ENCODE measurements around the gene BLTP3B.
A peak's percentile ranks its signal among the peaks of the same experiment; 100 is the strongest.
"Not testable (repeated sequence)": the region's sequence is repeated elsewhere in the genome, so short reads cannot be mapped to it uniquely, and the experiment has no call there.

The BLTP3B gene

GRCh38 chr12:100142851-100143559 is at the start of gene BLTP3B:
Gene BLTP3B (minus strand): TSS chr12:100142874. CDS start chr12:100142635, 239 bp downstream.
- peak within 1 kb of the TSS; percentile 87 to 91 for H3K9ac ChIP-seq (ENCODE audit: low read depth in 1 of 2, low read length in 2 of 2)
- no peaks in the 10 kb centered on the region for H3K27me3 ChIP-seq (ENCODE audit: control insufficient read depth in 2 of 2, insufficient read depth in 2 of 2, low read length in 2 of 2)
- H3K27ac ChIP-seq (ENCODE audit: low read depth in 2 of 2, low read length in 2 of 2) = peak within 1 kb of the TSS; percentile 90 to 94
- peaks cover 10 to 17% of the 10 kb centered on the region in 2 donors for H3K4me1 ChIP-seq (ENCODE audit: control insufficient read depth in 2 of 2, insufficient read depth in 2 of 2, low read length in 2 of 2)
- peak within 1 kb of the TSS; percentile 91 to 92 for H3K4me3 ChIP-seq (ENCODE audit: low read length in 2 of 2)
- H3K9me3 ChIP-seq (ENCODE audit: control insufficient read depth in 2 of 2, low read length in 2 of 2) = no peaks in the 10 kb centered on the region
- no peaks in the 10 kb centered on the region for H3K36me3 ChIP-seq (ENCODE audit: control insufficient read depth in 2 of 2, insufficient read depth in 2 of 2, low read length in 2 of 2)

DNA sequence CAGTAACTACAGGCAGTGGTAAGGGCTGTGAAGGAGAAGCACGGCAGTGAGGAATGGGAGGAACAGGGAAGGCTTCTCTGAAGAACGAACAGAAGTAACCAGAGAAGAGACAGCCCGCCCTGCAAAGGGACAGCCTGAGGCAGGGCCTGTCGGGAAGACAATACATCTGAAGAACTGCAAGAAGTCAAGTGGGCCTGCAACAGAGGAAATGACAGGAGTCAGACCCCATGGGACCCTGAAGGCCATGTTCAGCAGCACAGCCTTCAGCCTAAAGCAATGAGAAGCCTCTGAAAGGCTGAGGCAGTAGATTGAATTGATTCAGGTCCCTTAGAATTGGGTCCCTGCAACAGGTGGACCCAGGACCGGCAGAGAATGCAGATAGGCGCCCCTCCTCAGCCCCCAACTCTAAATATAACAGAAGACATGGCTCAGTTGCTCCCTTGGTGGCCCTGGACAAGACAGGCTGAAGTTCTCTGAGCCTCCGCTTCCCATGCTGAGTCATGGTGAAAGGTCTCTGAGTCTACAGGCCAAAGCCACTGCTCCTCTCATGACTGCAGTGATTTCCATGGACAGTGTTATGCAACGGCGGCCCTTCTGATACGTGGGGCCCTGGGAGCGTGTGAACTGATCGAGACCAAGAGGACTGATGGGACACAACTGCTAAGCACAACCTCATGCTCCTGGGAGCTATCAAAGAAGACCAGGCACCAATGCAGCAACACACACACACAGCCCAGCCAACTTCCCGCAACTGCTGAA is 47.1 kb upstream of the BLTP3B start:
- H3K9me3 ChIP-seq (ENCODE audit: control insufficient read depth in 2 of 2, low read length in 2 of 2) = no peaks in the 10 kb centered on the region
- H3K27me3 ChIP-seq (ENCODE audit: control insufficient read depth in 2 of 2, insufficient read depth in 2 of 2, low read length in 2 of 2) = no peaks in the 10 kb centered on the region
- no peak overlapping the region for H3K4me3 ChIP-seq (ENCODE audit: low read length in 2 of 2)
- H3K27ac ChIP-seq (ENCODE audit: low read depth in 2 of 2, low read length in 2 of 2) = no peak overlapping the region
- no peaks in the 10 kb centered on the region for H3K4me1 ChIP-seq (ENCODE audit: control insufficient read depth in 2 of 2, insufficient read depth in 2 of 2, low read length in 2 of 2)
- H3K36me3 ChIP-seq (ENCODE audit: control insufficient read depth in 2 of 2, insufficient read depth in 2 of 2, low read length in 2 of 2) = peaks cover 7 to 9% of the 10 kb centered on the region in 2 donors
- H3K9ac ChIP-seq (ENCODE audit: low read depth in 1 of 2, low read length in 2 of 2) = no peak overlapping the region

DNA sequence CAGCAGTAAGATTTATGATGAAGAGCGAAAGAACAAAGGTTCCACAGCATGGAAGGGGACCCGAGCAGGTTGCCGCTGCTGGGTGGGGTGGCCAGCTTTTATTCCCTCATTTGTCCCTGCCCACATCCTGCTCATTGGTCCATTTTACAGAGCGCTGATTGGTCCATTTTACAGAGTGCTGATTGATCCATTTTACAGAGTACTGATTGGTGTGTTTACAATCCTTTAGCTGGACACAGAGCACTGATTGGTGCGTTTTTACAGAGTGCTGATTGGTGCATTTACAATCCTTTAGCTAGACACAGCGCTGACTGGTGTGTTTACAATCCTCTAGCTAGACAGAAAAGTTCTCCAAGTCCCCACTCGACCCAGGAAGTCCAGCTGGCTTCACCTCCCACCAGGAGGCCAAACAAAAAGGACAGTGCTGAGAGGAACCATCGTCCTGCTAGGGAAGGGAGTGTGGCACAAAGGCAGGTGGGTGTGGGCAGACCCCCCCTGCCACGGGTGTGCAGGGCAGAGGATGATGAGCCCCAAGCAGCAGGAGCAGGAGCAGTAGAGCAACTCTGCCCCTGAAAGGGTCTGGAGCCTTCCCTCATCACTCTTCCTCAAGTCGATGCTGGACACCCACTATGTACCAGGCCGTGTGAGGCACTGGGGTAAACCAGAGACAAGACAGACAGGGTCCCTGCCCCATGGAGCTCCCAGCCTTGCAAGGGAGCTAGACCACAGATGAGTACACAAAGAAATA is 46.4 kb upstream of the BLTP3B start:
- not testable (repeated sequence) for H3K9ac ChIP-seq (ENCODE audit: low read depth in 1 of 2, low read length in 2 of 2); H3K27me3 ChIP-seq (ENCODE audit: control insufficient read depth in 2 of 2, insufficient read depth in 2 of 2, low read length in 2 of 2); H3K4me3 ChIP-seq (ENCODE audit: low read length in 2 of 2); H3K9me3 ChIP-seq (ENCODE audit: control insufficient read depth in 2 of 2, low read length in 2 of 2); H3K27ac ChIP-seq (ENCODE audit: low read depth in 2 of 2, low read length in 2 of 2); H3K4me1 ChIP-seq (ENCODE audit: control insufficient read depth in 2 of 2, insufficient read depth in 2 of 2, low read length in 2 of 2); H3K36me3 ChIP-seq (ENCODE audit: control insufficient read depth in 2 of 2, insufficient read depth in 2 of 2, low read length in 2 of 2)

DNA sequence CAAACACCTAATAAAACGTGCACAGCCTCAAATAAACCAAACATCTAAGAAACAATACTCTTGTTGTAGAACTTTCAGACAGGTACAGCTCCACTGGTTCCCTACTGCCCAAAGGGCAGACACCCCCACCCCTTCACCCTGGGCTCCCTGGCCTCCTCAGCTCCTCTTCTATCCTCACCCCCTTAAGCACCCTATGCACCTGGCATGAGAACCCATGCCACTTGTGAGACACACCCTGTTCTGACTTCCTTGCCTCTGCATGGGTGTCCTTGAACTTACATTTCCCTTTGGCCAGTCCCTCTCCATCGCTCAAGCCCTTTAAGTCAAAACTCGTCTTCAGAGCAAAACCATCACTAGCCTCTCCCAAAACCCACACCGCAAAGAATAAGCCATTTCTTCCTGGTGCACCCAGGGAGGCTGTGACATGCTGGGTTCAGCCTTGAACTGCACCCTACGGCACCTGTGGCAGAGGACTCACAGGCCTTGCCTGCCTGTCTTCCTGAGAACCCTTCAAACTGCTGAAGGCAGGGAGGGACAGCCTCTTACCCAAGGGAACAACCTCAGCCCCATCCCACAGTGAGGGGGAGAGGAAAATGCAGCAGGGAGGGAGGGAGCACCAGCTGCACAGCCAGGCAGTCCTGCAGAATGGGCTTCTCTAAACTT is 45.3 kb upstream of the BLTP3B start:
- Histone ChIP-seq H3K4me3 (ENCODE audit: low read length in 2 of 2) (no peak overlapping the region), H3K9ac (ENCODE audit: low read depth in 1 of 2, low read length in 2 of 2) (no peak overlapping the region), H3K4me1 (ENCODE audit: control insufficient read depth in 2 of 2, insufficient read depth in 2 of 2, low read length in 2 of 2) (no peaks in the 10 kb centered on the region), H3K27me3 (ENCODE audit: control insufficient read depth in 2 of 2, insufficient read depth in 2 of 2, low read length in 2 of 2) (no peaks in the 10 kb centered on the region), H3K36me3 (ENCODE audit: control insufficient read depth in 2 of 2, insufficient read depth in 2 of 2, low read length in 2 of 2) (peaks cover 2 to 9% of the 10 kb centered on the region in 2 donors), H3K9me3 (ENCODE audit: control insufficient read depth in 2 of 2, low read length in 2 of 2) (no peaks in the 10 kb centered on the region), H3K27ac (ENCODE audit: low read depth in 2 of 2, low read length in 2 of 2) (no peak overlapping the region)

- no peak overlapping the region for H3K4me3 ChIP-seq (ENCODE audit: low read length in 2 of 2)
- H3K9ac ChIP-seq (ENCODE audit: low read depth in 1 of 2, low read length in 2 of 2) = no peak overlapping the region
- H3K27ac ChIP-seq (ENCODE audit: low read depth in 2 of 2, low read length in 2 of 2) = no peak overlapping the region
- H3K9me3 ChIP-seq (ENCODE audit: control insufficient read depth in 2 of 2, low read length in 2 of 2) = no peaks in the 10 kb centered on the region
- H3K27me3 ChIP-seq (ENCODE audit: control insufficient read depth in 2 of 2, insufficient read depth in 2 of 2, low read length in 2 of 2) = no peaks in the 10 kb centered on the region
- H3K4me1 ChIP-seq (ENCODE audit: control insufficient read depth in 2 of 2, insufficient read depth in 2 of 2, low read length in 2 of 2) = no peaks in the 10 kb centered on the region
- H3K36me3 ChIP-seq (ENCODE audit: control insufficient read depth in 2 of 2, insufficient read depth in 2 of 2, low read length in 2 of 2) = peaks cover 2 to 9% of the 10 kb centered on the region in 2 donors
Measured at GRCh38 chr12:100187068-100187467, 44.4 kb upstream of the BLTP3B start.

DNA sequence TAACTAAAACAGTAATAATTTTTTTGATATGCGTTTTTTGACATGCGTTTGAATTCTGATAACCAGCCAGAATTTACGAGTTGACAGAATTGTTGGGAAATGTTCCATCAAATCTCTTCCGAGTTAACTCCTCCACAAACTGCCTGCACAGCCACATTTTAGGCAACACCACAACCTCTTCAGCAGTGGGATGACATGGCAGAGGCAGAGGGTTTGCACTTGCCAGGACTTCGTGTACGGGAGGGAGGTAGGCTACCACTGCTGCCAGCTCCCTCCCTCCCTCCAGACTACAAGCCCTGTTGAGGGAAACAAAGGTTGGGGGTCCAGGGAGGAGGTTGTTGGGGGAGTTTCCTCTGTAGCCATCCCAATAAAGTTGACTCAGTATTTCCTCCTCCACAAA is 43.4 kb upstream of the BLTP3B start:
- Histone ChIP-seq H3K4me1 (ENCODE audit: control insufficient read depth in 2 of 2, insufficient read depth in 2 of 2, low read length in 2 of 2) (no peaks in the 10 kb centered on the region), H3K27me3 (ENCODE audit: control insufficient read depth in 2 of 2, insufficient read depth in 2 of 2, low read length in 2 of 2) (no peaks in the 10 kb centered on the region), H3K9ac (ENCODE audit: low read depth in 1 of 2, low read length in 2 of 2) (no peak overlapping the region), H3K36me3 (ENCODE audit: control insufficient read depth in 2 of 2, insufficient read depth in 2 of 2, low read length in 2 of 2) (peaks cover 2 to 9% of the 10 kb centered on the region in 2 donors), H3K27ac (ENCODE audit: low read depth in 2 of 2, low read length in 2 of 2) (no peak overlapping the region), H3K4me3 (ENCODE audit: low read length in 2 of 2) (no peak overlapping the region), H3K9me3 (ENCODE audit: control insufficient read depth in 2 of 2, low read length in 2 of 2) (no peaks in the 10 kb centered on the region)

DNA sequence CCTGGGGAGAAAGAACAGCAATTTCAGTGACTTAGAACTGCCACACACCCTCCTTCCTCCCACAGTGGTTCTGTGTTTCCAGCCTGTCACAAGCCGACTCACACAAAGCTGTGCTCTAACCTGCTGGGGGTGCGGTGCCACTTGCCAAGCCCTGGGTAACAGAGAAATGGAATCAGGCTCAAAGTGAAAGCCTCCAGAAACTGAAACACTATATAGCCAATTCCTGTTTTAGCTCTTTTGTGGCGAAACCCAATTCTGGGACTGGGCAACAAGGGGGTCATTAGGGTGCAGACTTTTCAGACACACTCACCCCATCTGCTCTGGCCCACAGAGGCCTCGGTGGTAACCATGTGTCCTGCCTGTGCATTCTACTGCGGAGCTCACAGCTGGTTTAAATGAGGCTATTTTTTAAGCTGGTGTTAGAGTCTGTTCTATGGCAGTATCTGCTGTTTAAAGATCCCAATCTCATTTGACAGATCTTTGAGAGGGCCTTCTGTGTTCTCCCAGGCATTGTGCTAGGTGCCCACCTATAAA is 42.8 kb upstream of the BLTP3B start:
- H3K4me3 ChIP-seq (ENCODE audit: low read length in 2 of 2) = no peak overlapping the region
- no peak overlapping the region for H3K9ac ChIP-seq (ENCODE audit: low read depth in 1 of 2, low read length in 2 of 2)
- H3K4me1 ChIP-seq (ENCODE audit: control insufficient read depth in 2 of 2, insufficient read depth in 2 of 2, low read length in 2 of 2) = no peaks in the 10 kb centered on the region
- peak overlapping the region in 1 of 2 donors; percentile 32 for H3K27ac ChIP-seq (ENCODE audit: low read depth in 2 of 2, low read length in 2 of 2)
- H3K36me3 ChIP-seq (ENCODE audit: control insufficient read depth in 2 of 2, insufficient read depth in 2 of 2, low read length in 2 of 2) = peaks cover 3 to 9% of the 10 kb centered on the region in 2 donors
- no peaks in the 10 kb centered on the region for H3K9me3 ChIP-seq (ENCODE audit: control insufficient read depth in 2 of 2, low read length in 2 of 2)
- H3K27me3 ChIP-seq (ENCODE audit: control insufficient read depth in 2 of 2, insufficient read depth in 2 of 2, low read length in 2 of 2) = no peaks in the 10 kb centered on the region

DNA sequence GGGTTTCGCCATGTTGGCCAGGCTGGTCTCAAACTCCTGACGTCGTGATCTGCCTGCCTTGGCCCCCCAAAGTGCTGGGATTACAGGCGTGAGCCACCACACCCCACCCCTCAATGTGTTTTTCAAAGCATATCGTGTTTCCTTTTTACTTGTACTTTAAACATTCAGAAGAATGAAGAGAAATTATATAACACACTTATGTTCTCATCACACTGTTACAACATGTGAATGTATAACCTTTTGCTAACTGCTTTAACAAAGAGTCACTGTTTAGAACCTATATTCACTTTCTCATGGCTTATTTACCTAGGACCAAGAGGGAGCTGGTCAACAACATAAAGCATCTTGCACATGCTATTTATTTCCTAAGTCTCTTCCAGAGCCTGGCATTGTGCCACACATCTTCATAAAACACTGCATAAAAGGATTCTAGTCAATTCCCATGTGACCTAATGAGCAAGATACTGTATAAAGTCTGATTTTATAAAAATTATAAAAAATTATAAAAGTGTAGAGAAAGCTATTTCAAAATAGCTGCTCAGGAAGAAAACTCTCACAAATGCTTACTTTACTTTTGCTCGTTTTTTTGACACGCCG is 42.0 kb upstream of the BLTP3B start:
- Histone ChIP-seq H3K27ac (ENCODE audit: low read depth in 2 of 2, low read length in 2 of 2) (peak overlapping the region in 1 of 2 donors; percentile 32), H3K36me3 (ENCODE audit: control insufficient read depth in 2 of 2, insufficient read depth in 2 of 2, low read length in 2 of 2) (peaks cover 4 to 5% of the 10 kb centered on the region in 2 donors), H3K9me3 (ENCODE audit: control insufficient read depth in 2 of 2, low read length in 2 of 2) (no peaks in the 10 kb centered on the region), H3K4me1 (ENCODE audit: control insufficient read depth in 2 of 2, insufficient read depth in 2 of 2, low read length in 2 of 2) (no peaks in the 10 kb centered on the region), H3K4me3 (ENCODE audit: low read length in 2 of 2) (no peak overlapping the region), H3K9ac (ENCODE audit: low read depth in 1 of 2, low read length in 2 of 2) (no peak overlapping the region), H3K27me3 (ENCODE audit: control insufficient read depth in 2 of 2, insufficient read depth in 2 of 2, low read length in 2 of 2) (no peaks in the 10 kb centered on the region)

GRCh38 chr12:100179252-100179651 is 36.6 kb upstream of the BLTP3B start:
- Histone ChIP-seq H3K4me3 (ENCODE audit: low read length in 2 of 2) (no peak overlapping the region), H3K9ac (ENCODE audit: low read depth in 1 of 2, low read length in 2 of 2) (no peak overlapping the region), H3K4me1 (ENCODE audit: control insufficient read depth in 2 of 2, insufficient read depth in 2 of 2, low read length in 2 of 2) (no peaks in the 10 kb centered on the region), H3K27ac (ENCODE audit: low read depth in 2 of 2, low read length in 2 of 2) (no peak overlapping the region), H3K36me3 (ENCODE audit: control insufficient read depth in 2 of 2, insufficient read depth in 2 of 2, low read length in 2 of 2) (peaks cover 5 to 7% of the 10 kb centered on the region in 2 donors), H3K9me3 (ENCODE audit: control insufficient read depth in 2 of 2, low read length in 2 of 2) (no peaks in the 10 kb centered on the region), H3K27me3 (ENCODE audit: control insufficient read depth in 2 of 2, insufficient read depth in 2 of 2, low read length in 2 of 2) (no peaks in the 10 kb centered on the region)
